ELR (cell line): ENCODE measurements around the gene TMCC2.
A peak's percentile ranks its signal among the peaks of the same experiment; 100 is the strongest.
"Not testable (repeated sequence)": the region's sequence is repeated elsewhere in the genome, so short reads cannot be mapped to it uniquely, and the experiment has no call there.

Source experiments
- DNase-seq: peaks from one replicate; pipeline ENCODE4 v3.0.0-alpha.2; 2015; ENCODE audit warnings: low read depth

The TMCC2 gene

GRCh38 chr1:205280666-205281395, 53.1 kb downstream of the TMCC2 start:
- DNase-seq: not testable (repeated sequence)

GRCh38 chr1:205283270-205284147, 55.8 kb downstream of the TMCC2 start:
- DNase-seq: no peak

DNA sequence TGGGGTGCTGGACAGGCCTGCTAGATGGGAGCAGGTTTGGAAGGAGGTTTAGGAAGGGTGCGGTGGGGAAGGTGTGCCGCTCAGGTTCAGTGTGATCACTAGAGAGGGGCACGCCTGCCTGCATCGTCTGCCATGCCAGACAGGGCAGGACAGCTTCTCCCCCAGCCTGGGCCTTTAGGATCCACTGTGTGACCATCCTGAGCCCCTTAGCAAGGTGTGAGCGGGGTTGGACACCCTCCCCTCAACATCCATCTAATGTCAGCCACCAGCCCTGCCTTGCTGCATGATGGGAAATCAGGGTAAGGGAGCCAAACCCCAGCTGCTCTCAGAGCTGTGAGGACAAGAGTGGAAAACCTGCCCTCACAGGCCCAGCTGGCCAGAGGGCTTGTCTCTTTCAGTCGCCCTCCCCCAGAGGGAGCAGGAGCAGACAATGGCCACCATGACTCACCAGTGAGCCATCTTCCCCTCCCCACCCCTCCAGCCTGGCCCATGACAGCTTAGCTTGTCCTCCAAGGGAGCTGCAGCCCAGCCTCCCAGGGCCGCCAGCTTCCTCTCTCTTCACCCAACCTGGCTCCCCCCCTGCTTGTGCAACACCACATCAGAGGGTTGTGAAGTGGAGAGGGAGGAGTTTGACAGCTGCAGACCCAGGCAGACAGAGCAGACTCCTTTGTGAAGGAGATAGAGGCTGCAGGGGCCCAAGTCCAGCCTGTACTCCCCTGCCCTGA, 56.8 kb downstream of the TMCC2 start:
- DNase-seq: peak; percentile 99

- DNase-seq: no peak
Observed at GRCh38 chr1:205285381-205286101, 57.8 kb downstream of the TMCC2 start.

DNA sequence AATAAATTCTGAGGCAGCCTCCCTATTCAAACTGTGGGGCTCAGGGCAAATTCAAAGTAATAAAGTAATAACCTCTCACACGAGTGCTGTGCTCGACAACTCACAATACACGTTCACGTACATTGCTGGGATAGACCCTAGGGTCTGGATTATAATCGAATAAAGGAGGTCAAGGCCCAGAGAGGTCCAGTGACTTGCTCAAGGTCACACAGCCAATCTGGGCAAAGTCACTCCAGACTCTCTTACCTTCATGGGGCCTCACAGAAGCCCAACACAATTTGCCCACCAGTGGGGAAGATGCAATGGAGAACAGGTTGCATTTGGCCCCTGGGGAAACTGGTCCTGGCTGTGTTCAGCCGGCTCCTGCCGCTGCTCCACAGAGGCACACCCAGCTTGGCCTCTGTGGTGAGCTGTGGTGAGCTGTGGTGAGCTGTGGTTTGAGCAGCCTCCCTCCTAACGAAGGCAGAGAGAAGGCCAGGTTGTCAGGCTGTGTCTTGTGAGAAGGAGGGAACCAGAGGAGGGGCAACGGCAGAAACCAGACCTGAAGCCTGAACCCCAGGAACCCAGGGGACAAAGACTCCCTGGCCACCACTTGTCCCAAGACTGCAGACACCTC, 58.7 kb downstream of the TMCC2 start:
- peak; percentile 78 for DNase-seq

- DNase-seq: peak; percentile 46
Observed at GRCh38 chr1:205287076-205287475, 59.3 kb downstream of the TMCC2 start.

GRCh38 chr1:205287767-205288559, 60.2 kb downstream of the TMCC2 start:
- peak; percentile 70 for DNase-seq

DNA sequence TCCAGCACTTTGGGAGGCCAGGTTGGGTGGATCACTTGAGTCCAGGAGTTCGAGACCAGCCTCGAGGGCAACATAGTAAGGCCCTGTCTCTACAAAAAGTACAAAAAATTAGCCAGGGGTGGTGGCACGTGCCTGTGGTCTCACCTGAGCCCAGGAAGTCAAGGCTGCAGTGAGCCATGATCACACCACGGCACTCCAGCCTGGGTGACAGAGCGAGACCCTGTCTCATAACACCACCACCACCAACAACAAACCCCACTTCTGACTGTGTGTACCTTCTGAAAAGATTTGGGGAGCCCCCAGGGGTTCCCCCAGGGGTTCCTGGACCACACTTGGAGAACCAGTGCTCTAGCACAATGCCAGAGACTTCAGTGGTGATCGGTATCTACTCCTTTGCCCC, 63.9 kb downstream of the TMCC2 start:
- DNase-seq: no peak

- DNase-seq: peak; percentile 40
Observed at GRCh38 chr1:205293350-205294074, 65.8 kb downstream of the TMCC2 start.

DNA sequence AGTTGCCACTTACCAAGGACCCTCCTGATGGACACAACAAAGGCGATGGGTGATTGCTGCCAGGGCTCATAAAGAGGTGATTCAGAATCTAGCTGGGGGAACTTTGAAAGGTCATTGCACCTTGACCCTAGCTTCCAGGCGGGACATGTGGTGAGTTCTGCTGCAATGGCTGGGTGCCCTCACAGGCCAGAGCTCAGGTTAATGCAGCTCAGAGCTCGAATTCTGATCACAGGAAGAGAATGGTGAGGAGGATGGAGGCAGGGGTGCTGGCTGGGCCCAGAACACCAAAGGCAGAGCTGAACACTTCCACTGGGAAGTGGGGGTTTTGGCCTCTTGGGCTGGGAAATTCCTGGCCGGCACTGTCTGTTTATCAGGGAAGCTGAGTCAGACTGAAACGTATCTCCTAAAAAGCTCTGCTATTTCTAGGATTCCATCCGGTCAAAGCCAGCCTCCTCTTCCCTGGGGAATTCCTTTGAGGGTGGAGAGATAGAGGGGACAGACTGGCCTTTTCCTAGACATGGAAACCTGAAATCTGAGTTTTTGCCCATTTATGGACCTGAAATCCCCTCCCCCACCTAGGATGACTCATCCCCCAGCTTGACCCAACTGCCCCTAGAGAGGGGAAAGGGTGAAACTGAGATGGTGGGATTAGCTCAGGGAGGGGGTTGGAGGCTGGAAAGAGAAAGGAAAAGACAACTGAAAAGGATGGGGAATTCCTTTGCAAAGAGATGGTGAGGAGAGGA, 66.6 kb downstream of the TMCC2 start:
- peak; percentile 97 for DNase-seq

DNA sequence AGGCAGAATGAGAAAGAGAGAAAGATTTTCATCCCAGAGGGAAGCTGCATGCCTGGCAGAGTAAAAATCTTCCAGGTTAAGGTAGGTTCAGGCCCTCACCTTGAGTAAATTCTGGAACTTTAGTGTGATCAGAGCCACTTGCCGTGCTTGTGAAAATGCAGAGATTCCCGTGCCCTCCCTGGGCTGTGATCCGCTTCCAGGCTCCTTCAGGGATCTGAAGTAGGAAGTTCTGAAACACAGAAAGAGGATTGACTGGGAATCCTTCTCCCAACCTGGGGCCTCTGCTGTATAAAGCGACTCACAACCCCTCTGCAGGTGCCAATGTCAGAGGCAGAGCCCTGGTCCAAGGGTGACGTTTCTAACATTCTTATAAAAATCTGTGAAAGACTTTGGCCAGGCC, 67.2 kb downstream of the TMCC2 start:
- DNase-seq: no peak

GRCh38 chr1:205296154-205296553, 68.4 kb downstream of the TMCC2 start:
- no peak for DNase-seq

DNA sequence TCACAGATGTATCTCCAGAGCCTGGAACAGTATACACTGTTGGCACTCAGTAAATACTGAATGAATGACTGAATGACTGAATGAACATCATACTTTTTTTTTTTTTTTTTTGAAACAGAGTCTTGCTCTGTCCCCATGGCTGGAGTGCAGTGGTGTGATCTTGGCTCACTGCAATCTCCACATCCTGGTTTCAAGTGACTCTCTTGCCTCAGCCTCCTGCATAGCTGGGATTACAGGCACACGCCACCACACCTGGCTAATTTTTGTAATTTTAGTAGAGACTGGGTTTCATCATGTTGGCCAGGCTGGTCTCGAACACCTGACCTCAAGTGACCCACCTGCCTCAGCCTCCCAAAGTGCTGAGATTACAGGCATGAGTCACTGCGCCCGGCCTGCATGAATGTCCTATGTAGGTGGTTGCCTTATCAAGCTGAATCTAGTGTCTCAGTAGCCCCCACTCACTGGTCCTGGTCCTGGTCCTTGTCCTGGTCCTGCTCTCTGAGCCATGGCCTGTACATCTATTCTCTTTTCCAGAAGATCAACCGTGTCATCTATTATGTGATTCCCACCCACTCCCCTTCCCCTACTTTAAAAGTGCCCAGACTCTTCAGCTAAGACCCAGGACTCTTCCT, 69.9 kb downstream of the TMCC2 start:
- not testable (repeated sequence) for DNase-seq

GRCh38 chr1:205298191-205298994, 70.6 kb downstream of the TMCC2 start:
- DNase-seq: peak; percentile 98

DNA sequence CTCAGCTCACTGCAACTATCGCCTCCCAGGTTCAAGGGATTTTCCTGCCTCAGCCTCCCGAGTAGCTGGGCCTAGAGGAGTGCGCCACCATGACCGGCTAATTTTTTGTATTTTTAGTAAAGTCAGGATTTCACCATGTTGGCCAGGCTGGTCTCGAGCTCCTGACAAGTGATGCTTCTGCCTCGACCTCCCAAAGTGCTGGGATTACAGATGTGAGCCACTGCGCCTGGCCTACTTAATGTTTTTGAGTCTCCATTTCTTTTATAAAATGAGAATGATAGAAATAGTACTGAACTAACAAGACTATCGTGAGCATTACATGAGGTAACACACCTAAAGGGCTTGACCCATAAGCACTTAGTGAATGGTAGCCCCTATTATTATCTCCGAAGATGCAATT, 72.4 kb downstream of the TMCC2 start:
- DNase-seq: no peak

DNA sequence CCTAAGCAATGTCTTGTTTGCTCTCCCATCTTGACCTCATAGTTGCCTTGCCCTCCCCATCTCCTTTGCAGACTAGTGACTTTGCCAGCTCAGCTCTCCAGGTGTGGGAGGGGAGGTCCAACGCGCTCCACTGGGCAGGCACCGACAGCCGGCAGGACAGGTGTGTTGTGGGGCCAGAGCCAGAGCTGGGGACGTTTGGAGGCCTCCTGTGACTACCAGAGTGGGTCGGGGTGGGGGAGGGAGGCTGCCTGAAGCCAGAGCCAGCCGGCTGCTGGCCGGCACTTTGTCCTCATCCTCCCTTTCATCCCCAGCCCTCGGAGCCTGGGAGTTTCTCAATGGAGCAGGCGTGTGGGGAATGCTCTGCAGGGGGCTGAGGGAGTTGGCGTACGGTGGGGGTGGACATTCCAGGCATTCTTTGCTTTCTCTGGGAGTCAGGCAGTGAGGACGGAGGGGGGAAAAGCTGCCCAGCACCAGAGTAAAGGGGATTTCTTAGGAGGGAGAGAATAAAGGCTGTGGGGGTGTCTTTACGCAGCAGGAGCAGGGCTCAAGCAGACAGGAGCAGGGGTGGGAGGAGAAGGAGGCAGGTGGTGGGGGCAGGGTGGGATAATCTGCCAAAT, 73.6 kb downstream of the TMCC2 start:
- DNase-seq: peak; percentile 94

- DNase-seq: peak; percentile 68
Observed at GRCh38 chr1:205301842-205302588, 74.3 kb downstream of the TMCC2 start.
